Measurements from ENCODE around the gene CHST12.

The CHST12 gene

DNA sequence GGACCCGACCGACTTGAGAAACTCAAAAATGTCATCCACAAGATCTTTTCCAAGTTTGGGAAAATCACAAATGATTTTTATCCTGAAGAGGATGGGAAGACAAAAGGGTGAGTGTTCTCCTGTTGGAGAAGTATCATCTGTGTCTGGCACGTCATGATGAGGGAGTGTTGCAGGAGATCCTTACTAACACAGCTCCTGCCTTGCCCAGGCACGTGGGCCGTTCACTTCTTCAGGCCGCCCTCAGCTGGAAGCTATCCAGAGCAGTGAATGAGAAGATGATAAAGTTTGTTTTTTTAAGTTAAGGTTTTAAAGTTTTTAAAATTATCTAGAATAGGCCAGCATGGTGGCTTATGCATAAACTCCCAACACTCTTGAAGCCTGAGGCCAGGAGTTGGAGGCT lies 42.6 kb upstream of the CHST12 start:
- H3K4me3 ChIP-seq (ENCODE audit: low read depth in 1 of 5, low read length in 5 of 5): no peak overlapping the region
- H3K9me3 ChIP-seq (ENCODE audit: control insufficient read depth in 5 of 5, low read length in 5 of 5): no peaks in the 10 kb centered on the region
- peaks cover 0 to 35% (median 32%) of the 10 kb centered on the region in 5 donors for H3K4me1 ChIP-seq (ENCODE audit: control insufficient read depth in 5 of 5, insufficient read depth in 5 of 5, low read length in 5 of 5)
- peaks cover 9 to 60% (median 49%) of the 10 kb centered on the region in 5 donors for H3K36me3 ChIP-seq (ENCODE audit: control insufficient read depth in 5 of 5, insufficient read depth in 5 of 5, low read length in 5 of 5)
- H3K9ac ChIP-seq (ENCODE audit: low read length in 5 of 5): no peak overlapping the region
- no peaks in the 10 kb centered on the region for H3K27me3 ChIP-seq (ENCODE audit: control insufficient read depth in 5 of 5, insufficient read depth in 4 of 5, low read length in 5 of 5)
- H3K27ac ChIP-seq (ENCODE audit: low read depth, low read length): no peak overlapping the region

DNA sequence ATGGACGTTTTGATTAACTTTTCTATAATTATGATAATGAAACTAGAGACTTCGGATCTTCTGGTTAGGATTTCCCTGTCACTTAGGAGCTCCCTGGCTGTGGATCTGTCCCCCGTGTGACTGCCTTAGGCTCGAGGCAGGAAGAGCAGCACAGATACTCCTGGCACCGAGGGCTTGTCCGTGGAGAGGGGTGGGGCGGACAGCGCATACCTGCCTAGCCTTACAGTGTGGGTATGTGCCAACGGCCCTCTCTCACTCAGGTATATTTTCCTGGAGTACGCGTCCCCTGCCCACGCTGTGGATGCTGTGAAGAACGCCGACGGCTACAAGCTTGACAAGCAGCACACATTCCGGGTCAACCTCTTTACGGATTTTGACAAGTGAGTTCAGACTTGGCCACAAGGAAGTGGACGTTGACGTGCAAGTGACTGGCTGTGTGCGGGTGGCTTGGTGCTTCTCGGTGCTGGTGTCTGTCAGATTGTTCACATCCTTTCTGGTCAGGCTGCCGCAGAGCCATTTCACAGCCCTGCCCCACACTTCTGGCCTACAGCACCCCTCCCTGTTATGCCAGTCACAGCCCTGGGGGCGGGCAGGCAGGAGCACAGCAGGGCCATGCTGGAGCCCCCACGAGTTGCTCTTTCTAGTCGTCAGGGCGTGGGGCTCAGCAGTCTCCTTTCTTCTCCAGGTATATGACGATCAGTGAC lies 40.9 kb upstream of the CHST12 start:
- Histone ChIP-seq H3K36me3 (ENCODE audit: control insufficient read depth in 5 of 5, insufficient read depth in 5 of 5, low read length in 5 of 5) (peaks cover 11 to 77% (median 63%) of the 10 kb centered on the region in 5 donors), H3K4me3 (ENCODE audit: low read depth in 1 of 5, low read length in 5 of 5) (no peak overlapping the region), H3K27ac (ENCODE audit: low read depth, low read length) (no peak overlapping the region), H3K4me1 (ENCODE audit: control insufficient read depth in 5 of 5, insufficient read depth in 5 of 5, low read length in 5 of 5) (peaks cover 0 to 18% (median 14%) of the 10 kb centered on the region in 5 donors), H3K27me3 (ENCODE audit: control insufficient read depth in 5 of 5, insufficient read depth in 4 of 5, low read length in 5 of 5) (no peaks in the 10 kb centered on the region), H3K9me3 (ENCODE audit: control insufficient read depth in 5 of 5, low read length in 5 of 5) (no peaks in the 10 kb centered on the region), H3K9ac (ENCODE audit: low read length in 5 of 5) (no peak overlapping the region)

DNA sequence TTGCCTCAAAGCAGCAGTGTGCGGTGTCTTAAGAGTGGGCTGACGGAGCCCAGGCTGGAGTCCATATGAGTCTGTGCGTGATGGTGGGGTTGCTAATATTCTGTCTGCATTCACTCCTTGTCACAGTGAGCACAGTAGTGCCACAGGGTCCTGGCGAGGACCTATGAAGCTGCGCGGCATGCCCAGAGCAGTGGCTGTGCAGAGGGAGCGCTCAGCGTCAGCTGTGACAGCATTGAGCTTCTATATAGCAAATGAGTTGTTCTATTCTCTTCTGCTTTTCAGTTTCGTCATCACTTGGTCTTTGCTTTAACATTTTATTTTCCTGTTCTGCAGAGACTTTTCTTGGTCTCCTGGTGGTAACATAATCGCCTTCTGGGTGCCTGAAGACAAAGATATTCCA lies 34.3 kb upstream of the CHST12 start:
- Histone ChIP-seq H3K27ac (ENCODE audit: low read depth, low read length) (no peak overlapping the region), H3K9me3 (ENCODE audit: control insufficient read depth in 5 of 5, low read length in 5 of 5) (no peaks in the 10 kb centered on the region), H3K27me3 (ENCODE audit: control insufficient read depth in 5 of 5, insufficient read depth in 4 of 5, low read length in 5 of 5) (no peaks in the 10 kb centered on the region), H3K4me1 (ENCODE audit: control insufficient read depth in 5 of 5, insufficient read depth in 5 of 5, low read length in 5 of 5) (peaks cover 0 to 2% (median 0%) of the 10 kb centered on the region in 5 donors), H3K9ac (ENCODE audit: low read length in 5 of 5) (no peak overlapping the region), H3K4me3 (ENCODE audit: low read depth in 1 of 5, low read length in 5 of 5) (no peak overlapping the region), H3K36me3 (ENCODE audit: control insufficient read depth in 5 of 5, insufficient read depth in 5 of 5, low read length in 5 of 5) (peaks cover 15 to 98% (median 92%) of the 10 kb centered on the region in 5 donors)

DNA sequence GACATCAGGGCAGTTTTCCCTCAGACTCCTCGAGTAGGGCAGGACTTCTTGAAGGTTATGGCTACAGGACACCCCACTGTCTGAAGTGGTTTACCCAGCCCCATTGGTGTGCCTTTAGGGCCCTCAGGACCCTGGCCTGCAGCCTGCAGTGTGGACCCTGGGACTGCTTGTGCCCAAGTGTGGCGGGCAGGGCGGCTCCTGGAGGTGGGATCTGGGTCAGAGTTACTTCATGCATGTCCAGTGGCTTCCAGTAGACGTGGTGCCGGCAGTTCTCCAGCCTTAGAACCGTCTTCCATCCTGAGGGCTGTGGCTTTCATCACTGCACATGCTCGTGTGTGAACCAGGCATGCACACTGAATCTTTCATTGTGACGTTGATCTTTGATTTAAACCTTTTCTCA lies 32.1 kb upstream of the CHST12 start:
- H3K9me3 ChIP-seq (ENCODE audit: control insufficient read depth in 5 of 5, low read length in 5 of 5): no peaks in the 10 kb centered on the region
- peaks cover 0 to 2% (median 0%) of the 10 kb centered on the region in 5 donors for H3K4me1 ChIP-seq (ENCODE audit: control insufficient read depth in 5 of 5, insufficient read depth in 5 of 5, low read length in 5 of 5)
- H3K4me3 ChIP-seq (ENCODE audit: low read depth in 1 of 5, low read length in 5 of 5): no peak overlapping the region
- H3K36me3 ChIP-seq (ENCODE audit: control insufficient read depth in 5 of 5, insufficient read depth in 5 of 5, low read length in 5 of 5): peaks cover 12 to 98% (median 92%) of the 10 kb centered on the region in 5 donors
- no peak overlapping the region for H3K27ac ChIP-seq (ENCODE audit: low read depth, low read length)
- no peak overlapping the region for H3K9ac ChIP-seq (ENCODE audit: low read length in 5 of 5)
- no peaks in the 10 kb centered on the region for H3K27me3 ChIP-seq (ENCODE audit: control insufficient read depth in 5 of 5, insufficient read depth in 4 of 5, low read length in 5 of 5)

DNA sequence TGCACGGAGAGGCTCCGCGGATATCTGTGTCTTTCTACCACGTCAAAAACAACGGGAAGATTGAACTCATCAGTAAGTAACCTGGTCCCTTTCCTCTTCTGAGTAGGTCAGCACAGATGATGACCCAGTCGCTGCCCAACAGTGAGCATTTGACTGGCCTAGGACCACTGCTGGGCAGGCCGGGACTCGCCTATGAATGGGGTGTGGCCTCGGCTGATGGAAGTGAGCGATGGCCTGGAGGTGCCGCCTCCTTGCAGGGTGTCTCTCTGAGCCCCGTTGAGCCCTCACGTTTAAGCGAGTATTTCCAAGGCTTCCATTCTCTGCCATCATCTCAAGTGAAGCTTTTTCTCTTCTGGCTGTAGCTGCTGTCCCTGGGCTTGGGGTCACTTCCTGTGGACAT lies 30.7 kb upstream of the CHST12 start:
- Histone ChIP-seq H3K9ac (ENCODE audit: low read length in 5 of 5) (no peak overlapping the region), H3K36me3 (ENCODE audit: control insufficient read depth in 5 of 5, insufficient read depth in 5 of 5, low read length in 5 of 5) (peaks cover 10 to 97% (median 92%) of the 10 kb centered on the region in 5 donors), H3K4me3 (ENCODE audit: low read depth in 1 of 5, low read length in 5 of 5) (no peak overlapping the region)

DNA sequence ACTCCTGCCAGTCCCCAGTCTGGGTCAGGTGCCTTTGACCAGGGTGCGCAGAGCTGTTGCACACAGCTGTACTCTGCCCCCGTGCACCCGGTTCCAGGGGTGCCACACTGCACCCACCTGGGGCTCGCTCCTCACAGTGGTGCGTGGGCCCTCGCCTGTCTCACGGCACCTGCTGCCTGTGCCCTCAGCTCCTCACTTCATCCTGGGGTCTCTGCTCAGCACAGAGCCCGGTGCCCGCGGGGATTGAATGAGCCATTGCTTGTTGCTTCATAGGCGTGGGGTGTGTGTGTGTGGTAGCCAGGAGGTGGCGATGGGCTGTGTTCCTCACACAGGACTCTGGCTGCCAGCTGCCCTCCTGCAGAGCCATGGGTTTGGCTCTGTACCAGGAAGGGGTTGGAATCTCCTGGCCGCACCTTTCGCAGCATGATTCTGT lies 30.3 kb upstream of the CHST12 start:
- H3K9ac ChIP-seq (ENCODE audit: low read length in 5 of 5): no peak overlapping the region

More for the DNA sequence above, 30.7 kb upstream of the CHST12 start:
- peaks cover 0 to 2% (median 0%) of the 10 kb centered on the region in 5 donors for H3K4me1 ChIP-seq (ENCODE audit: control insufficient read depth in 5 of 5, insufficient read depth in 5 of 5, low read length in 5 of 5)
- H3K27me3 ChIP-seq (ENCODE audit: control insufficient read depth in 5 of 5, insufficient read depth in 4 of 5, low read length in 5 of 5): no peaks in the 10 kb centered on the region
- H3K9me3 ChIP-seq (ENCODE audit: control insufficient read depth in 5 of 5, low read length in 5 of 5): no peaks in the 10 kb centered on the region
- no peak overlapping the region for H3K27ac ChIP-seq (ENCODE audit: low read depth, low read length)

DNA sequence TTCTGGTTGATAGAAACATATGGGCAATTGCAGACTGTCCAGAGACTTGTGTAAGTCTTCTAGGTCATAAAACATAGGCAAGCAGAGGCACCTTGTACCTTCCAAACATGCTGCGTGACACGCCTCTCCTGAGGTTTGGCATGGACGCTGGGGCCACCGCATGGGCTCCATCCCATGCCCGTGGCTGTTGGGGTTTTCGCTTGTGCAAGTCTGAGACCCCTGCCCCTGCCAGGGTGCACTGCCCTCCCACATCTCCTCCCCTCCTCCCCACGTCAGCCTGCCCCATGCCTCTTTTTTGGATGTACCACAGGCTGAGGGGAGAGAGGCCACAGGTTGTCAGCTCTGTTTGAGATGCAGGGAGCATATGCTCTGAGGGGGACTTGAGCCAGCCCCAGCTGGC lies 29.8 kb upstream of the CHST12 start:
- Histone ChIP-seq H3K4me3 (ENCODE audit: low read depth in 1 of 5, low read length in 5 of 5) (no peak overlapping the region), H3K9ac (ENCODE audit: low read length in 5 of 5) (no peak overlapping the region), H3K27me3 (ENCODE audit: control insufficient read depth in 5 of 5, insufficient read depth in 4 of 5, low read length in 5 of 5) (no peaks in the 10 kb centered on the region), H3K36me3 (ENCODE audit: control insufficient read depth in 5 of 5, insufficient read depth in 5 of 5, low read length in 5 of 5) (peaks cover 9 to 97% (median 92%) of the 10 kb centered on the region in 5 donors), H3K9me3 (ENCODE audit: control insufficient read depth in 5 of 5, low read length in 5 of 5) (no peaks in the 10 kb centered on the region), H3K27ac (ENCODE audit: low read depth, low read length) (no peak overlapping the region), H3K4me1 (ENCODE audit: control insufficient read depth in 5 of 5, insufficient read depth in 5 of 5, low read length in 5 of 5) (peaks cover 0 to 2% (median 0%) of the 10 kb centered on the region in 5 donors)

More for the DNA sequence above, 30.3 kb upstream of the CHST12 start:
- Histone ChIP-seq H3K36me3 (ENCODE audit: control insufficient read depth in 5 of 5, insufficient read depth in 5 of 5, low read length in 5 of 5) (peaks cover 10 to 97% (median 92%) of the 10 kb centered on the region in 5 donors), H3K9me3 (ENCODE audit: control insufficient read depth in 5 of 5, low read length in 5 of 5) (no peaks in the 10 kb centered on the region), H3K4me3 (ENCODE audit: low read depth in 1 of 5, low read length in 5 of 5) (no peak overlapping the region), H3K4me1 (ENCODE audit: control insufficient read depth in 5 of 5, insufficient read depth in 5 of 5, low read length in 5 of 5) (peaks cover 0 to 2% (median 0%) of the 10 kb centered on the region in 5 donors), H3K27me3 (ENCODE audit: control insufficient read depth in 5 of 5, insufficient read depth in 4 of 5, low read length in 5 of 5) (no peaks in the 10 kb centered on the region), H3K27ac (ENCODE audit: low read depth, low read length) (no peak overlapping the region)

DNA sequence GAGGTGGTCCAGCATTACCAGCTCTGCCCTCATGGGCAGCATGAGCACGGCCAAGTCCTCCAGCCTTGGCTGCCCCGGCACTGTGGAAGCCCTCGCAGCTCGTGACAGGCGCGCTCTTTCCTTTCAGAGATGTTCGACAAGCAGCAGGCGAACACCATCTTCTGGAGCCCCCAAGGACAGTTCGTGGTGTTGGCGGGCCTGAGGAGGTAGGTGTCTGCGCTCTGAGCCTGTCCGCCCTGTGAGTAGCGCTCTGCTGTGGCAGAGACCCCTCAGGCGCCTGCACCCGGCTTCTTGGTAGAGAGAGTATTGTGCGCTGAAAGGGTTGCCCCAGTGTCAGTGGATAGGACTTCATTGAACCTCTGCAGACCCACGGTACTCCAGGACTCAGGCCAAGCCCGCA lies 29.0 kb upstream of the CHST12 start:
- peaks cover 0 to 2% (median 0%) of the 10 kb centered on the region in 5 donors for H3K4me1 ChIP-seq (ENCODE audit: control insufficient read depth in 5 of 5, insufficient read depth in 5 of 5, low read length in 5 of 5)
- H3K4me3 ChIP-seq (ENCODE audit: low read depth in 1 of 5, low read length in 5 of 5): no peak overlapping the region
- no peaks in the 10 kb centered on the region for H3K9me3 ChIP-seq (ENCODE audit: control insufficient read depth in 5 of 5, low read length in 5 of 5)
- H3K36me3 ChIP-seq (ENCODE audit: control insufficient read depth in 5 of 5, insufficient read depth in 5 of 5, low read length in 5 of 5): peaks cover 4 to 97% (median 92%) of the 10 kb centered on the region in 5 donors
- no peaks in the 10 kb centered on the region for H3K27me3 ChIP-seq (ENCODE audit: control insufficient read depth in 5 of 5, insufficient read depth in 4 of 5, low read length in 5 of 5)
- no peak overlapping the region for H3K27ac ChIP-seq (ENCODE audit: low read depth, low read length)
- no peak overlapping the region for H3K9ac ChIP-seq (ENCODE audit: low read length in 5 of 5)

DNA sequence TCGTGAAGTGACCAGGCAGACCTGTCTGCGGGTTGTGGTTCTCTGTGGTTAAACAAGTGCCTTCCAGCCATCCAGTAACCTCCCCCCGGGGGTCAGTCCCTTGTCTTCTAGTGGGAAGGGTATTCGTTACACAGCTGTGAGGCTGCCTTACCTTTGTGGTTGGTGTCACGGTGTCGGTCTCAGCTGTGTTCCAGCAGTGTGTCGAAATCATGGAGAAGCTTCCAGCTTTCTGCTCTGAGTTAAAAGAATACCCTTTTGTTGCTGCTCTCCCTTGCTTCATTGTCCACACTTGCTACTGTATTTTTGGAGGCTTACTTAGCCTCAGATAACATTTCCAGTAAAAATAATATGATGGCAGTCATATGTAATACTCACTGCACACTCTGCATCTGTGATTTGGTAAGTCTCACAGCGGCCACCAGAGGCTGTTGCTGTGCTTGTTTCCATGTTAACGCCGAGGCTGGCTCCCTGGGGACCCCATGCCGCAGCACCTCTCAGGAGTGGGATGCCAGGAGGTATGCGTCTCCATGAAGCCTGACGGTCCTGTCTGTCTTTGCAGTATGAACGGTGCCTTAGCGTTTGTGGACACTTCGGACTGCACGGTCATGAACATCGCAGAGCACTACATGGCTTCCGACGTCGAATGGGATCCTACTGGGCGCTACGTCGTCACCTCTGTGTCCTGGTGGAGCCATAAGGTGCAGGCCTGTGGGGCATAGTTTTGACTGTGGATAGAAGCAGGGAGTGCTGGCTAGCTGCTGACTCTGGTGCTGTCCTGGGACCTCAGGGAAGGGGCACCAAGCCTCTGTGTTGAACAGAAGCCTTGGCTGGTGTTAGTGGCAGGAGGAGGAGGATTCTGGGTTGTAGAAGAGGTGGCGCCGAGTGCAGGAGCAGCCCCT lies 28.3 kb upstream of the CHST12 start:
- H3K27me3 ChIP-seq (ENCODE audit: control insufficient read depth in 5 of 5, insufficient read depth in 4 of 5, low read length in 5 of 5): no peaks in the 10 kb centered on the region
- H3K9ac ChIP-seq (ENCODE audit: low read length in 5 of 5): no peak overlapping the region
- H3K4me1 ChIP-seq (ENCODE audit: control insufficient read depth in 5 of 5, insufficient read depth in 5 of 5, low read length in 5 of 5): peaks cover 0 to 2% (median 0%) of the 10 kb centered on the region in 5 donors
- peaks cover 3 to 97% (median 92%) of the 10 kb centered on the region in 5 donors for H3K36me3 ChIP-seq (ENCODE audit: control insufficient read depth in 5 of 5, insufficient read depth in 5 of 5, low read length in 5 of 5)
- no peaks in the 10 kb centered on the region for H3K9me3 ChIP-seq (ENCODE audit: control insufficient read depth in 5 of 5, low read length in 5 of 5)
- H3K4me3 ChIP-seq (ENCODE audit: low read depth in 1 of 5, low read length in 5 of 5): no peak overlapping the region
- H3K27ac ChIP-seq (ENCODE audit: low read depth, low read length): no peak overlapping the region

Data from subcutaneous abdominal adipose tissue (tissue), 5 donors.